ENCODE data around the gene BPIFB3. TPM values are rescaled to one million over a fixed set of nuclear protein-coding genes. Genes with fewer than 3 reads are reported as not detected.

The BPIFB3 gene
- total and polyA plus RNA-seq, 2 experiments from 2014 or later: not detected

DNA sequence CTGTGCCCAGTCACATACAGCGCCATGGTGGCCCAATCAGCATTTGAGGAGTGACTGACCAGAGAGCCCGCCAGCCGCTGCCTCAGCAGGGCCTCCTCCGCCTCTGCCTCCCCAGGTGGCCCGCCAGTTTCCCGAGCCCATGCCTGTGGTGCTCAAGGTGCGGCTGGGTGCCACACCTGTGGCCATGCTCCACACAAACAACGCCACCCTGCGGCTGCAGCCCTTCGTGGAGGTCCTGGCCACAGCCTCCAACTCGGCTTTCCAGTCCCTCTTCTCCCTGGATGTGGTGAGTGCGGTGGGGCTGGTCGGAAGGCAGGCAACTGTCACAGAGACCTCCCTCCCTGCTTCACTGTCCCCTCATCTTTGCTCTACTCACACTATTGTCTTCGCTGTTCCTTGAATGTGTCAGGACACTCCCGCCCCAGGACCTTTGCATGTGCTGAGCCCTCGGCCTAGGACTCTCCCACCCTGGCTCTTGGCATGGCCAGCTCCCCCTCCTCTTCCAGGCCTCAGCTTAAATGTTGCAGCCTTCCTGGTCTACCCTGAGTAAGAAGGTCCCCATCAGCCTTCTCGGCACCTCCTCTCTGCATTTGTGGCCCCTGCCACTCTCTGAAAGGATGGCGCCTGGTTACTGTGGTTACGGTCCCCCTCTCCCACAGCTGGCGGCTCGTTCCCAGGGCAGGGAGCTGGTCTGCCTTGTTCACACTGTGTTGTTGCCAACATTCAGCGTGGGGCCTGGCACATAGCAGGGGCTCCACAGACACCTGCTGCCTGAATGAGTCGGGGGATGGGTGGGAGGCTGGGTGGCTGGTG is 34.0 kb upstream of the BPIFB3 start:
- Histone ChIP-seq H3K4me1 (ENCODE audit: insufficient read depth) (no peaks in the 10 kb centered on the region), H3K9me2 (ENCODE audit: insufficient read depth) (0 out of 2 replicates have a peak, but pooled peaks cover 3% of the 10 kb centered on the region), H3F3A (replicated peaks; ENCODE audit: low read depth) (no peaks in the 10 kb centered on the region), H4K20me1 (replicated peaks; ENCODE audit: insufficient read depth) (no peaks in the 10 kb centered on the region), H2AFZ (no peak overlapping the region), H3K27ac (ENCODE audit: low read depth) (no peak overlapping the region), H3K36me3 (ENCODE audit: insufficient read depth) (no peaks in the 10 kb centered on the region), H3K4me2 (no peak overlapping the region), H3K79me2 (replicated peaks; ENCODE audit: insufficient read depth) (no peaks in the 10 kb centered on the region), H3K27me3 (ENCODE audit: insufficient read depth) (no peaks in the 10 kb centered on the region), H3K4me3 (no peak overlapping the region)
- ATAC-seq: no peak
- H3K4me3 Mint-ChIP-seq: no peak overlapping the region
- no peak for TF ChIP-seq CREB1 (CRISPR knock-in tag; IDR thresholded peaks at IDR 0.05; ENCODE audit: low read depth)
- TF ChIP-seq, protein P1, sequence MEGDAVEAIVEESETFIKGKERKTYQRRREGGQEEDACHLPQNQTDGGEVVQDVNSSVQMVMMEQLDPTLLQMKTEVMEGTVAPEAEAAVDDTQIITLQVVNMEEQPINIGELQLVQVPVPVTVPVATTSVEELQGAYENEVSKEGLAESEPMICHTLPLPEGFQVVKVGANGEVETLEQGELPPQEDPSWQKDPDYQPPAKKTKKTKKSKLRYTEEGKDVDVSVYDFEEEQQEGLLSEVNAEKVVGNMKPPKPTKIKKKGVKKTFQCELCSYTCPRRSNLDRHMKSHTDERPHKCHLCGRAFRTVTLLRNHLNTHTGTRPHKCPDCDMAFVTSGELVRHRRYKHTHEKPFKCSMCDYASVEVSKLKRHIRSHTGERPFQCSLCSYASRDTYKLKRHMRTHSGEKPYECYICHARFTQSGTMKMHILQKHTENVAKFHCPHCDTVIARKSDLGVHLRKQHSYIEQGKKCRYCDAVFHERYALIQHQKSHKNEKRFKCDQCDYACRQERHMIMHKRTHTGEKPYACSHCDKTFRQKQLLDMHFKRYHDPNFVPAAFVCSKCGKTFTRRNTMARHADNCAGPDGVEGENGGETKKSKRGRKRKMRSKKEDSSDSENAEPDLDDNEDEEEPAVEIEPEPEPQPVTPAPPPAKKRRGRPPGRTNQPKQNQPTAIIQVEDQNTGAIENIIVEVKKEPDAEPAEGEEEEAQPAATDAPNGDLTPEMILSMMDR (conservative IDR thresholded peaks at IDR 0.05; ENCODE audit: low read depth in 2 of 2): peak in 1 of 2 experiments; percentile 27; a peak in 2 of 4 replicates
- no peak overlapping the region for H3K27ac Mint-ChIP-seq
- no peak for DNase-seq (ENCODE audit: low spot score)
- H3K36me3 Mint-ChIP-seq (ENCODE audit: low read depth): no peaks in the 10 kb centered on the region
- H3K27me3 Mint-ChIP-seq (ENCODE audit: insufficient read depth, low read depth, poor library complexity): peaks cover 9% of the 10 kb centered on the region
- no peaks in the 10 kb centered on the region for H3K9me3 Mint-ChIP-seq
- H3K4me1 Mint-ChIP-seq: peaks cover 7% of the 10 kb centered on the region

DNA sequence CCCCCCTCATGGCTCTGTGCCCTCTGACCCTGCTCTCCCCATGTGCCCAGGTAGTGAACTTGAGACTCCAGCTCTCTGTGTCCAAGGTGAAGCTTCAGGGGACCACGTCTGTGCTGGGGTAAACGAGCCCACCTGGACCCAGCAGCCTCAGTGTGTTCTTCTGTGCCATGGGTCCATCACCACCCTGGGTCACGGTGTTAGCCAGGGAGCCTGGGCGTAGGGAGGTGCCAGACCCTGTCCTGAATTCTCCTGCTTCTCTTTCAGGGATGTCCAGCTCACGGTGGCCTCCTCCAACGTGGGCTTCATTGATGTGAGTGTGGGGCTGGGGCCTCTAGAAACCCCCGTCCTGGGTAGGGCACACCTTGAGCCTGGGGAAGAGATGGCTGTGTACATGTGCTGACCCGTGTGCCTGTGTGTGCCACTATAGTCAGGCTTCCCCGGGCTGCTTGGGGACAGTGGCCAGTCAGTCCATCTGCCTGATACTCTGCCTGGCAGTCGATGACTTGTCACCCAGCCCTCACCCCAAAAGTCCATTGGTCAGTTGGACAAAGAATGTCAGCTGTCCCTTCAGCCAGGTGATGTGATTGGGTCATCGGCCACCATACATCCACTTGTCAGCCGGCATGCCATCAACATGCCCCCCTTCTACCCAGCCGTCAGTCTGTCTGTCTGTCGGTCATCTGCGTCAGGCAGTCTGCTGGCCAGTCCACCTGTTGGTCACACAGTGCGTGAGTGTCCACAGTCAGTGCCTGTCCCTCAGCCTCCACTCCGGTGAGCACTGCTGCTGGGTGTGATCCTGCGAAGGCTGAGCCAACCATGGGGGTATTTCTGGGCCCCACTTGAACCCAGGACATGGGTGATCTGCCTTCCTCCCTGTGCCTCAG is 33.2 kb upstream of the BPIFB3 start:
- no peaks in the 10 kb centered on the region for H3K36me3 ChIP-seq (ENCODE audit: insufficient read depth)
- H3K27me3 ChIP-seq (ENCODE audit: insufficient read depth): no peaks in the 10 kb centered on the region
- no peak for DNase-seq (ENCODE audit: low spot score)
- no peaks in the 10 kb centered on the region for H3K4me1 ChIP-seq (ENCODE audit: insufficient read depth)
- no peaks in the 10 kb centered on the region for H3K9me3 Mint-ChIP-seq
- H3K36me3 Mint-ChIP-seq (ENCODE audit: low read depth): no peaks in the 10 kb centered on the region
- H3K4me1 Mint-ChIP-seq: no peaks in the 10 kb centered on the region
- no peak overlapping the region for H3K27ac Mint-ChIP-seq
- no peaks in the 10 kb centered on the region for H3F3A ChIP-seq (replicated peaks; ENCODE audit: low read depth)
- H3K27me3 Mint-ChIP-seq (ENCODE audit: insufficient read depth, low read depth, poor library complexity): peaks cover 9% of the 10 kb centered on the region
- H3K79me2 ChIP-seq (replicated peaks; ENCODE audit: insufficient read depth): no peaks in the 10 kb centered on the region
- no peak overlapping the region for H2AFZ ChIP-seq
- no peak overlapping the region for H3K4me2 ChIP-seq
- 0 out of 2 replicates have a peak, but pooled peaks cover 3% of the 10 kb centered on the region for H3K9me2 ChIP-seq (ENCODE audit: insufficient read depth)
- no peak overlapping the region for H3K4me3 ChIP-seq
- no peak overlapping the region for H3K27ac ChIP-seq (ENCODE audit: low read depth)
- no peak for ATAC-seq
- no peak for TF ChIP-seq ZNF331 (CRISPR knock-in tag; IDR thresholded peaks at IDR 0.05; ENCODE audit: low read depth)
- TF ChIP-seq, protein P2, sequence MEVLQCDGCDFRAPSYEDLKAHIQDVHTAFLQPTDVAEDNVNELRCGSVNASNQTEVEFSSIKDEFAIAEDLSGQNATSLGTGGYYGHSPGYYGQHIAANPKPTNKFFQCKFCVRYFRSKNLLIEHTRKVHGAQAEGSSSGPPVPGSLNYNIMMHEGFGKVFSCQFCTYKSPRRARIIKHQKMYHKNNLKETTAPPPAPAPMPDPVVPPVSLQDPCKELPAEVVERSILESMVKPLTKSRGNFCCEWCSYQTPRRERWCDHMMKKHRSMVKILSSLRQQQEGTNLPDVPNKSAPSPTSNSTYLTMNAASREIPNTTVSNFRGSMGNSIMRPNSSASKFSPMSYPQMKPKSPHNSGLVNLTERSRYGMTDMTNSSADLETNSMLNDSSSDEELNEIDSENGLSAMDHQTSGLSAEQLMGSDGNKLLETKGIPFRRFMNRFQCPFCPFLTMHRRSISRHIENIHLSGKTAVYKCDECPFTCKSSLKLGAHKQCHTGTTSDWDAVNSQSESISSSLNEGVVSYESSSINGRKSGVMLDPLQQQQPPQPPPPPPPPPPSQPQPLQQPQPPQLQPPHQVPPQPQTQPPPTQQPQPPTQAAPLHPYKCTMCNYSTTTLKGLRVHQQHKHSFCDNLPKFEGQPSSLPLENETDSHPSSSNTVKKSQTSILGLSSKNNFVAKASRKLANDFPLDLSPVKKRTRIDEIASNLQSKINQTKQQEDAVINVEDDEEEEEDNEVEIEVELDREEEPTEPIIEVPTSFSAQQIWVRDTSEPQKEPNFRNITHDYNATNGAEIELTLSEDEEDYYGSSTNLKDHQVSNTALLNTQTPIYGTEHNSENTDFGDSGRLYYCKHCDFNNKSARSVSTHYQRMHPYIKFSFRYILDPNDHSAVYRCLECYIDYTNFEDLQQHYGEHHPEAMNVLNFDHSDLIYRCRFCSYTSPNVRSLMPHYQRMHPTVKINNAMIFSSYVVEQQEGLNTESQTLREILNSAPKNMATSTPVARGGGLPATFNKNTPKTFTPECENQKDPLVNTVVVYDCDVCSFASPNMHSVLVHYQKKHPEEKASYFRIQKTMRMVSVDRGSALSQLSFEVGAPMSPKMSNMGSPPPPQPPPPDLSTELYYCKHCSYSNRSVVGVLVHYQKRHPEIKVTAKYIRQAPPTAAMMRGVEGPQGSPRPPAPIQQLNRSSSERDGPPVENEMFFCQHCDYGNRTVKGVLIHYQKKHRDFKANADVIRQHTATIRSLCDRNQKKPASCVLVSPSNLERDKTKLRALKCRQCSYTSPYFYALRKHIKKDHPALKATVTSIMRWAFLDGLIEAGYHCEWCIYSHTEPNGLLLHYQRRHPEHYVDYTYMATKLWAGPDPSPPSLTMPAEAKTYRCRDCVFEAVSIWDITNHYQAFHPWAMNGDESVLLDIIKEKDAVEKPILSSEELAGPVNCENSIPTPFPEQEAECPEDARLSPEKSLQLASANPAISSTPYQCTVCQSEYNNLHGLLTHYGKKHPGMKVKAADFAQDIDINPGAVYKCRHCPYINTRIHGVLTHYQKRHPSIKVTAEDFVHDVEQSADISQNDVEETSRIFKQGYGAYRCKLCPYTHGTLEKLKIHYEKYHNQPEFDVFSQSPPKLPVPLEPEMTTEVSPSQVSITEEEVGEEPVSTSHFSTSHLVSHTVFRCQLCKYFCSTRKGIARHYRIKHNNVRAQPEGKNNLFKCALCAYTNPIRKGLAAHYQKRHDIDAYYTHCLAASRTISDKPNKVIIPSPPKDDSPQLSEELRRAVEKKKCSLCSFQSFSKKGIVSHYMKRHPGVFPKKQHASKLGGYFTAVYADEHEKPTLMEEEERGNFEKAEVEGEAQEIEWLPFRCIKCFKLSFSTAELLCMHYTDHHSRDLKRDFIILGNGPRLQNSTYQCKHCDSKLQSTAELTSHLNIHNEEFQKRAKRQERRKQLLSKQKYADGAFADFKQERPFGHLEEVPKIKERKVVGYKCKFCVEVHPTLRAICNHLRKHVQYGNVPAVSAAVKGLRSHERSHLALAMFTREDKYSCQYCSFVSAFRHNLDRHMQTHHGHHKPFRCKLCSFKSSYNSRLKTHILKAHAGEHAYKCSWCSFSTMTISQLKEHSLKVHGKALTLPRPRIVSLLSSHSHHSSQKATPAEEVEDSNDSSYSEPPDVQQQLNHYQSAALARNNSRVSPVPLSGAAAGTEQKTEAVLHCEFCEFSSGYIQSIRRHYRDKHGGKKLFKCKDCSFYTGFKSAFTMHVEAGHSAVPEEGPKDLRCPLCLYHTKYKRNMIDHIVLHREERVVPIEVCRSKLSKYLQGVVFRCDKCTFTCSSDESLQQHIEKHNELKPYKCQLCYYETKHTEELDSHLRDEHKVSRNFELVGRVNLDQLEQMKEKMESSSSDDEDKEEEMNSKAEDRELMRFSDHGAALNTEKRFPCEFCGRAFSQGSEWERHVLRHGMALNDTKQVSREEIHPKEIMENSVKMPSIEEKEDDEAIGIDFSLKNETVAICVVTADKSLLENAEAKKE (CRISPR knock-in tag; IDR thresholded peaks at IDR 0.05): no peak
- no peak for TF ChIP-seq CREB1 (CRISPR knock-in tag; IDR thresholded peaks at IDR 0.05; ENCODE audit: low read depth)
- no peak for TF ChIP-seq POLR2AphosphoS5 (IDR thresholded peaks at IDR 0.05; ENCODE audit: low read depth)
- TF ChIP-seq STAT1 (IDR thresholded peaks at IDR 0.05; ENCODE audit: unreplicated experiment): no peak
- TF ChIP-seq NANOG (IDR thresholded peaks at IDR 0.05; ENCODE audit: borderline replicate concordance): no peak
- no peak for TF ChIP-seq JUNB (IDR thresholded peaks at IDR 0.05; ENCODE audit: unreplicated experiment)
- no peak for TF ChIP-seq EZH2phosphoT487 (IDR thresholded peaks at IDR 0.05; ENCODE audit: unreplicated experiment)
- TF ChIP-seq, protein P3, sequence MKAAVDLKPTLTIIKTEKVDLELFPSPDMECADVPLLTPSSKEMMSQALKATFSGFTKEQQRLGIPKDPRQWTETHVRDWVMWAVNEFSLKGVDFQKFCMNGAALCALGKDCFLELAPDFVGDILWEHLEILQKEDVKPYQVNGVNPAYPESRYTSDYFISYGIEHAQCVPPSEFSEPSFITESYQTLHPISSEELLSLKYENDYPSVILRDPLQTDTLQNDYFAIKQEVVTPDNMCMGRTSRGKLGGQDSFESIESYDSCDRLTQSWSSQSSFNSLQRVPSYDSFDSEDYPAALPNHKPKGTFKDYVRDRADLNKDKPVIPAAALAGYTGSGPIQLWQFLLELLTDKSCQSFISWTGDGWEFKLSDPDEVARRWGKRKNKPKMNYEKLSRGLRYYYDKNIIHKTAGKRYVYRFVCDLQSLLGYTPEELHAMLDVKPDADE (IDR thresholded peaks at IDR 0.05): no peak
- H3K4me3 Mint-ChIP-seq: no peak overlapping the region
- H4K20me1 ChIP-seq (replicated peaks; ENCODE audit: insufficient read depth): no peaks in the 10 kb centered on the region

Data from GM23338 (cell line).